HL-60/S4 (cell line): ENCODE data around the gene EEFSEC.

Source experiments
- in situ Hi-C: fragments of 300-500 bp; cut with MboI; formaldehyde crosslinking; loops from 2 replicates; pipeline ENCODE4 v1.14.3; 2022; ENCODE audit warnings: low sequenced_read_pairs

Gene EEFSEC

DNA sequence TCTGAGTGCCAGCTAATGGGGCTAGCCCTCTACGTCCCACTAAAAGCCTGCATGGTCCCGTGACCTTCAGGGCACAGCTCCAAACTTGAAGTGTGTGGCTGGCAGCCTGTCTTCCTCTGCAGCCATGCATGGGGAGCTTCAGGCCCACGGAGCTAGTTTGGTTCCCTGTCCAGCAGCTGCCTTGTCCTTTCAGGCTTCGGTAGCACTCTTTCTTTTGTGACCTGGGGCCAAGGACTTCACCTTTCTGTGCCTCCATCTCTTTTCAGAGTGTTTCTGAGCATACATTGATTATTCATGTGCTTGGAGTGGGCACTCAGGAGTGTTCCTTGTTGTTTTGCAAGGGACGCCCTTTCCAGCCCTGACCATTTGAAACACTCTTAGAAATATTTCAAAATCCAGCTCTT is 158.2 kb downstream of the EEFSEC start:
- in situ Hi-C loops = no loop called here

- in situ Hi-C loops = no loop called here
Measured at GRCh38 chr3:128312271-128312670, 159.0 kb downstream of the EEFSEC start.

DNA sequence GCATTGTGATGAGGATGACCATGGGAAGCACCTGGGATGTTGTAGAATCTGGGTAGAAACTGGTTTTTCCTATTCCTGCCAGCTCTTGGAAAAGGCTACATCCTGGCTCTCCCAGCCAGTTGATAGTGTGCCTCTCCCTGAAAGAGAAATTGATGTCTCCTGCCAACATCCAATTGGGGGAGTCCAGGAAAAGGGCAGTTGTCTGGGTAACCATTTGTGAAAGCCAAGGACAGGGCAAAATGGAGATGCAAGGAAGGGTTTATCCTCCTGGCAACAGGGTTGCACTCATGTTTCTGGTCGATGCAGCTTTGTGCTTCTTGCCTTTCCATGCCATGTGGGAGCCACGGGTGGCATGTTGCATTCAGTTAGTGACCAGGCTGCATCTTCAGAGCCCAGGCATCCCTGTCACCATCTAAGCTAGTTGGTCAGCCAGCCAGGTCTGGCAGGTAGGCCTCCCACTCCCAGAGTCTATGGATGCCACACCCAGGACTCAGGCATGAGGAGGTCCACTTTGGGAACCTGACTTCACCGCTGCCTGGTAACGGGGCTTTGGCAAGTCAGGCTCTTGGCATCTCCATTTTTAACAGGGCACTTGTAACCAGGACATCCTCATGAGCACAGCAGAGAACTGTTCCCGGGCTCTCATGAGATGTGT is 159.9 kb downstream of the EEFSEC start:
- in situ Hi-C loops = no loop called here

DNA sequence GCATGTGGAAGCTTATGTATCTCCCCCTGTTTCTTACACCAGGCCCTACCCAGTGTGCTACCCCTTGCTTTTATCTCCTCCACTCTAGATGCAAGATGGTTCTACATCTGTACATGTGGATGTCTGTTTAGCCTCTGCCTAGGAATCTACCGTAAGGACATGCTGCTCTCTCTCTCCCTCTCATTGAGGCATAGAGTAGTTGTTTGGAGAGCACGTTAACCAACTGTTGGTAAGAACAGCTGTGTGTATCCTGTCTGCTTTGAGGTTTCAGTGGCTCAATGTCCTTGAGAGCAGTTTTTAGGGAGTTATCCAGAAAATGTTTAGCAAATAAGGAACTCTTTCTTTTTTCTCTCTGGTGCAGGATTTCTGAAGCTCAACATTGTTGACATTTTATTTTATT is 160.7 kb downstream of the EEFSEC start:
- in situ Hi-C loops = no loop called here

DNA sequence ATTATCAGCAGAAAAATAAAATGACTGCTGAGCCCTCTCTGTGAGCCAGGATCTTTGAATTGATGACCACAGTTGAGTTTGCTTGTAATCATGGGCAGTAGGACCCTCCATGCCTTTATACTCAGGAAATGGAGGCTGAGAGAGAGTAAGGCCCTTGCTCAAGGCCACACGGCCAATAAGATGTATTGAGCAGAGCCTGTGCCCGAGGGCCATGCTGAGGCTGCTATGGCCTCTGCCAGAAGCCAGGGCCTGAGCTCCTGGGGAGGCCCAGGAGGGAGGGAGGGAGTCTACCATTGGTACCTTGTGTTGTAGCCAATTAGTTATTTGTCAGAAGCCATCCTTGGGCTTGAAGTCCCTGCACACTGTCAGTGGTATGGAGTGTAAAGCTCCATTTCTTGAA is 162.0 kb downstream of the EEFSEC start:
- in situ Hi-C loops = no loop called here

- in situ Hi-C loops = no loop called here
Measured at GRCh38 chr3:128316481-128316891, 163.2 kb downstream of the EEFSEC start.

DNA sequence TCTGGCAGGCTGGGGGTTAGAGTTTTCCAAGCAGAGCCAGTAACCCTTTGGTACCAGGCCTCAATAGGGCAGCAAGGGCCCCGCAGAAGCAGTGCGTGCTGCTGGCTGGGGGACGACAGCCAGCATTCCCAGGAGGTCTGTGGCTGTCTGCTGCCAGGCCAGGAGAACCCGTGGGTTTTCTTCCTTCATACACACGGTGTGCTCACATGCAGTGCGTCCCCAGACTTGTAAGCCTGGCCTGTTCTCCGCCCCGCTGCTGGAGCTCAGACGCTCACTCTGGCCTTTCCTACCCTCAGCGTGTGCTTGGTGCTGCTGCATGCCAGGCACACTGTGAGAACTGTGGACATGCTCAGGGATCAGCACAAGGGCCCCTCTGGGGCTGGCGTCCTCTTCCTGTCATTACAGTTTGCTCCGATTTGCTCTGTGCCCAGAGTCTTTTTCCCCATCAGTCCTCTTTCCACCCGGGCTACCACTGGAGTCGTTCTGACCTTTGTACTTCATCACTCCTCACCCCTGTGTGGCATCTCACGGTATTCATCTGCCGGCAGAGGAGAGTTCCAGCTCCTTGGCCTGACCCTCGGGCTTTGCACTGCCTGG is 163.9 kb downstream of the EEFSEC start:
- in situ Hi-C loops = no loop called here

DNA sequence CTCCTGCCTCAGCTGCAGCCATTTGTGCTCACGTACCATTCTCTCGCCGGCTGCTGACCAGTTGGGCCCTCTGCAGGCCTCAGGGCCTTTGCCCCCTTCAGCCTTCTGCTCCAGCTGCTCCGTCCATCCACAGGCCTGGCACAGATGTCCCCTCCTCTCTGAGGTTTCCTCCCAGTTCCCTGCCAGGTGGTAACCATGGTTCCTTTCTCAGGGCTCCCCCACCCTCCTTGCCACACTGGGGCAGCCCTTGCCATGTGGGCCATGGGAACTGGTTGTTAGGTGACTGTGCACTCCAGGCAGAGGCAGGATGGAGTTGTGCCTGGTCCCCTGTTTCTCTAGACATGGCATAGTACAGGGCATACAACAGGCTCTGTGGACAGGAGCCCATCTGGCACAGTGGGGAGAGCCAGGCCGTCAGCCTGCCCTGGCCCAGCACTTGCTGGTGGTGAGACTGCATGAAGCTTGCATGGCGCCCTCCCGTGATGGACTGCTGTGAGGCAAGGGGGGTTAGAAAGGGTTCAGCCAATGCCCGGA is 164.5 kb downstream of the EEFSEC start:
- in situ Hi-C loops = no loop called here

DNA sequence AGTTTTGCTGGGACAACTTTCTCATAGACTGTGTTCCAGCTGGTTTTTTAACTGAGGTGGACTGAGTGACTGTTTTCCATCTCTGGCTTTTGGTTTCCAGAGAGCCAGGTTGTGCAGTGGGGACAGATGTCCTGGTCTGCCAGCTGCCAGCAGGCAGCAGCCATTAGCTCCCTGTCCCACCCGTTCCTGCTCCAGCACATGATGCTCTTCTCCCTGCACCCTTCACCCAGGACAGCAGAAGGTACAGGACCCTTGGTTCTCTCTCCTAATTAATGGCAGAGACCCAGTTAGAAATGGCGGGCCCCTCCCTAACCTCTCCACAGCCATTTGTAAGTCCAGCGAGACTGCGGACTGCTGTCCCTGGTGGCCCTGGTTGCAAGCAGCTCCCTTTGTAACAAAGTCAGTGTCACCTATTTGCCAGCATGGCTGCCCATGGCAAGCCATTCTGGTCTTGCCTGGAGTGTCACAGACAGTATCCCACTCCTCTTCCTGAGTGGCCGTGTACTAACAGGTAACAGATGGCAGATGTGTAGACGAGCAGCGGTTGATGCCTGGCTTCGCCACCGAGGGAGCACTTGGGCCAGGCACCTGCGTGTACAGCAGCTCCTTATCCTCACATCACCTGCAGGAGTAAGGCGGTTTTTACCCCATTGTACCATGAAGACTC is 165.1 kb downstream of the EEFSEC start:
- in situ Hi-C loops = no loop called here

DNA sequence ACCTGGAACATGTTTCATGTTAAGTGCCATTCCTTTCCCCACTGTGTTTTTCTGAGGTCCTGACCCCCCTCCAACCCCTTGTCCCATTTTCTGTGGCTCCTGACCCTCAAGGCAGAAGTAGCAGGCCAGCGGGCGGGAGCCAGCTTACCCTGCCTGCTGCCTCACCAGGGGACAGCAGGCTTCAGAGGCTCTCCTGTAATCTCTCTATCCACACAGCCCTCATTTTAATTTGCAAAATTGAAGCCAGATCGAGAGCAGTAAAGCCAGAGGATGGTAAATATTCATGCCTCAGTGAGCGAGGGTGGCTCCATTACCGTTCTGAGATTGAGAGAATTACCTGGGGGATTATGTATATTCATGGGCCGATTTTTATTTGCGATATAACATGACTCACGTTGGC is 165.8 kb downstream of the EEFSEC start:
- in situ Hi-C loops = no loop called here

GRCh38 chr3:128319741-128320141 is 166.5 kb downstream of the EEFSEC start:
- in situ Hi-C loops = no loop called here

GRCh38 chr3:128320551-128321340 is 167.5 kb downstream of the EEFSEC start:
- in situ Hi-C loops = no loop called here

DNA sequence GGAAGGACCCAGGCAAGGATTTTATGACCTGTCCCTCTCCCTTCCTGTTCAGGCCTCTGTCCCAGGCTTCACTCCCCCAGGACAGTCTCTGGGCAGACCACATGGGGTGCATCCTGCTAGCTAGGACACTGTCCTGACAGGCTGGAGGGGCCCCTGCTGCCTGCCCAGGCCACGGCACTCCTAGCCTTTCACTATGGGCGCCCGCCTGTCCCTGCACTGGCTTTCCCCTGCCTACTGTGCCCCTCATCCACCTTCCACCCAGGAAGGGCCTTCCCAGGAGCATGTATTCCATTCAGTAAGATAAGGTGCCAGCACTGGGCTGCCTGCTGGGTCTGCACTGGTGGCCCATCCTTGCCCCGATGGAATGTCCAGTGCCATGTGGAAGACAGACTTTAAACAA is 168.1 kb downstream of the EEFSEC start:
- in situ Hi-C loops = no loop called here

GRCh38 chr3:128322030-128323022 is 169.0 kb downstream of the EEFSEC start:
- in situ Hi-C loops = no loop called here

DNA sequence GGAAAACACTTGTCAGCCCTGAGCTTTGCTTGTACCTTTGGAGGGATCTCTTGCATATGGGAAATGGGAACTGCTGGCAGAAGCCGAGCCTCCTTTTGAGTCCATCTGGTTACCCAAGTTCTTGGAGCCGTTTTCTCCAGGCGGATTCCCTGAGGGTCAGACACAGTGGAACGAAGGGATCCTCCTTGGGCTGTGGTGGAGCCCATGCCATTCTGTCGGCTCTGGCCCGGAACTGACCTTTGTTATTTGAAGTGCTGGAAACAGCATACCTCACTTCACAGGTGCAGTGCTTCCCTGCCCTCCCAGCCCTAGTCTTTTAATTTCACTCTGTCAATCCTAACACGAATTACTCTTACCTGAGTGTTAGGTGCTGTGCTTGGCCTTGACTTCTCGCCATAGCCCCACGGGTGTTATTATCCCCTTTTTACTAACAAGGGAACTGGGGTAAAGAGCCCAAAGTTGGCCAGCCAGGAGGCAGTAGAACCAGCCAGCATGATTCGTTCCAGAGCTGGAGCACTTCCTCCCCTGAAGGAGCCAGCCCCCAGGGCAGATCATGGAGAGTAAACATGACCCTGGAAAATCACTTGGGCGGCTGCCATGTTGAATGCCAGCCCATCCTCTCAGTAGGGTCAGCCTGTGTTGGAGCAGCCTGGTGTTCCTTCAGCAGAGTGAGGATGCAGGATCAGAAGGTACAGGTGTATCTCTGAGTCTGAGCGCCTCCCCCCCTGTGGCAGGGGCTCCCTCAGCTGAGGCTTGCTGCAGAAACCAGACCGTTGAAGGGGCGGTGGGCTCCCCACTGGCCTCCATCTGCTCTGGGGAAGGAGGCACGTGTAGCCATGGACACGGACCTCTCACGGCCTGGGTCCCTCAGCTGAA is 170.2 kb downstream of the EEFSEC start:
- in situ Hi-C loops = no loop called here

GRCh38 chr3:128324911-128325592 is 171.8 kb downstream of the EEFSEC start:
- in situ Hi-C loops = no loop called here

GRCh38 chr3:128326051-128326823 is 173.0 kb downstream of the EEFSEC start:
- in situ Hi-C loops = no loop called here

- in situ Hi-C loops = no loop called here
Measured at GRCh38 chr3:128327606-128328031, 174.3 kb downstream of the EEFSEC start.
